K562 (cell line): ENCODE measurements around the gene LOXL4. TPM values are rescaled to one million over a fixed set of nuclear protein-coding genes. Genes with fewer than 3 reads are reported as not detected.

Experiments used
- ATAC-seq: fragments of 200-7000 bp; cut with Tn5 transposase; 3 replicates; pipeline ENCODE4 v1.9.1; 2020; ENCODE audit warnings: moderate library complexity
- BruUV-seq: library from RNA; stranded (reverse); fragments of 400-500 nt; replicated peaks from 2 replicates; lab custom pipeline; 2021; lab: Mats Ljungman, UMichigan
- CTCF ChIA-PET: fragments of 300-600 bp; formaldehyde crosslinking; extraction: SDS; loops from one replicate; lab custom pipeline; 2021; ENCODE audit warnings: low intra/inter-chr PET ratio; lab: Yijun Ruan, JAX
- POLR2A ChIA-PET: fragments of 300-600, 350-650 bp; sonication (Branson Sonifier 250); formaldehyde crosslinking; extraction: SDS; loops from one replicate; lab custom pipeline; 2021; ENCODE audit warnings: antibody characterized with exemption, inconsistent platforms; lab: Yijun Ruan, JAX
- DNase-seq, 4 experiments: peaks; one replicate each; pipeline versions ENCODE4 v3.0.0 to v3.0.0-alpha.2; 2011 to 2018; ENCODE audit warnings: low spot score in 3 of 4, mixed read lengths in 3 of 4; ENCODE audit errors: extremely low read depth in 1 of 4
- FAIRE-seq: peaks from 2 replicates; lab custom pipeline; 2011; peaks lifted over from hg19 to GRCh38; lab: Jason Lieb, UNC
- H2AFZ ChIP-seq: 2 replicates; pipeline ENCODE4 v1.6.0; 2011; ENCODE audit warnings: low read depth, low read length, control low read depth, inconsistent platforms
- H3K27ac ChIP-seq: fragments of 200-600 bp; 3 replicates; pipeline ENCODE4 v1.8.0; 2011; ENCODE audit warnings: low read depth, mild to moderate bottlenecking, control low read depth, inconsistent platforms, low read length, moderate library complexity, mixed read lengths; ENCODE audit errors: extremely low read depth
- H3K27me3 ChIP-seq, 2 experiments: fragments of 300-600 bp in 1 of 2; 2 replicates in 1 of 2; 3 replicates in 1 of 2; pipeline versions ENCODE4 v1.6.0 to v1.8.0; 2011; ENCODE audit warnings: inconsistent platforms in 2 of 2, low read length in 2 of 2, mild to moderate bottlenecking in 1 of 2, mixed read lengths in 1 of 2, moderate library complexity in 1 of 2; ENCODE audit not compliant: control insufficient read depth in 2 of 2, insufficient read depth in 2 of 2
- H3K36me3 ChIP-seq: fragments of 300-600 bp; 3 replicates; pipeline ENCODE4 v1.8.0; 2011; ENCODE audit warnings: mild to moderate bottlenecking, low read length, inconsistent platforms; ENCODE audit not compliant: control insufficient read depth, insufficient read depth
- H3K4me1 ChIP-seq, 2 experiments: fragments of 200-600 bp in 1 of 2; replicated peaks in 1 of 2; 2 replicates in 1 of 2; 3 replicates in 1 of 2; pipeline versions ENCODE4 v1.5.1 to v1.8.0; 2011; ENCODE audit warnings: inconsistent platforms in 2 of 2, low read length in 2 of 2, mild to moderate bottlenecking in 1 of 2, mixed read lengths in 1 of 2, moderate library complexity in 1 of 2; ENCODE audit not compliant: control insufficient read depth in 2 of 2, insufficient read depth in 2 of 2
- H3K4me2 ChIP-seq: 2 replicates; pipeline ENCODE4 v1.6.1; 2011; ENCODE audit warnings: low read length, control low read depth, inconsistent platforms, mixed read lengths; ENCODE audit not compliant: insufficient read depth
- H3K4me3 ChIP-seq: fragments of 200-600 bp; sonication (generic), shearing (Covaris generic); 2 replicates; pipeline ENCODE4 v1.5.1; 2016; ENCODE audit warnings: control low read depth, inconsistent platforms
- H3K79me2 ChIP-seq: fragments of 200-600 bp; 3 replicates; pipeline ENCODE4 v1.8.0; 2011; ENCODE audit warnings: low read length, inconsistent platforms; ENCODE audit not compliant: control insufficient read depth, insufficient read depth
- H3K9ac ChIP-seq, 2 experiments: 2 replicates each; pipeline versions ENCODE4 v1.6.0 to v1.6.1; 2011; ENCODE audit warnings: low read depth in 2 of 2, low read length in 2 of 2, control low read depth in 1 of 2, inconsistent platforms in 1 of 2, mild to moderate bottlenecking in 1 of 2, mixed read lengths in 1 of 2; ENCODE audit not compliant: insufficient read depth in 1 of 2
- H3K9me1 ChIP-seq: one replicate; pipeline ENCODE4 v1.6.0; 2011; ENCODE audit warnings: inconsistent platforms, mild to moderate bottlenecking, low read length, moderate library complexity; ENCODE audit not compliant: control insufficient read depth, insufficient read depth
- H3K9me3 ChIP-seq: replicated peaks from 2 replicates; pipeline ENCODE4 v1.5.1; 2011; ENCODE audit warnings: low read depth, low read length, inconsistent platforms; ENCODE audit not compliant: control insufficient read depth, insufficient read depth
- H4K20me1 ChIP-seq: replicated peaks from 2 replicates; pipeline ENCODE4 v1.6.1; 2011; ENCODE audit warnings: low read length, inconsistent platforms, mixed read lengths; ENCODE audit not compliant: control insufficient read depth, insufficient read depth
- CAMTA2 ChIP-seq: fragments of 250-450 bp; sonication (Bioruptor Pico); conservative IDR thresholded peaks from 2 replicates; pipeline ENCODE4 v1.5.1; 2022
- ERF ChIP-seq: fragments of 450-650 bp; formaldehyde crosslinking; IDR thresholded peaks from 2 replicates; pipeline ENCODE4 v1.4.0; 2020; ENCODE audit warnings: mild to moderate bottlenecking, mixed read lengths
- HINFP ChIP-seq: fragments of 450-650 bp; conservative IDR thresholded peaks from 2 replicates; pipeline ENCODE4 v1.6.1; 2016; ENCODE audit warnings: missing genetic modification characterization, low read depth, mild to moderate bottlenecking, control low read depth, missing compliant biosample characterization
- MAFF ChIP-seq: IDR thresholded peaks from 2 replicates; pipeline ENCODE4 v1.6.1; 2012; ENCODE audit warnings: low read length, improper control_type of control experiment
- MITF ChIP-seq: IDR thresholded peaks from 2 replicates; pipeline ENCODE4 v1.6.1; 2014; ENCODE audit warnings: antibody characterized with exemption
- POLR2G ChIP-seq: fragments of 200-400 bp; formaldehyde crosslinking; IDR thresholded peaks from 2 replicates; pipeline ENCODE4 v1.6.1; 2017; ENCODE audit warnings: low read depth, mild to moderate bottlenecking, antibody characterized with exemption, low read length, moderate library complexity
- SRSF9 ChIP-seq: fragments of 200-400 bp; formaldehyde crosslinking; IDR thresholded peaks from 2 replicates; pipeline ENCODE4 v1.6.1; 2017; ENCODE audit warnings: low read depth, low read length, borderline replicate concordance
- TGIF2 ChIP-seq: sonication (generic); formaldehyde crosslinking; IDR thresholded peaks from 2 replicates; pipeline ENCODE4 v1.8.1; 2022; ENCODE audit warnings: mild to moderate bottlenecking, missing genetic modification reagents, moderate library complexity
- ZC3H4 ChIP-seq: sonication (generic); formaldehyde crosslinking; IDR thresholded peaks from 2 replicates; pipeline ENCODE4 v1.9.0; 2021; ENCODE audit warnings: missing genetic modification reagents, borderline replicate concordance
- ZNF830 ChIP-seq: fragments of 250-450 bp; sonication (Bioruptor Pico); IDR thresholded peaks from 2 replicates; pipeline ENCODE4 v1.5.0; 2021; ENCODE audit warnings: mild to moderate bottlenecking
- WGBS: fragments of 100-300 bp; shearing (Covaris generic); methylation state at CpG from one replicate; pipeline ENCODE4 v1.1.6; 2016; ENCODE audit warnings: low coverage, mixed read lengths; ENCODE audit not compliant: insufficient coverage; ENCODE audit errors: missing lambda C conversion rate; 5-methylcytosine and 5-hydroxymethylcytosine counted together
- in situ Hi-C: fragments of 300-500 bp; cut with MboI; formaldehyde crosslinking; loops from 4 replicates; pipeline ENCODE4 v1.15.0; 2018; ENCODE audit warnings: inconsistent platforms, mixed read lengths
- intact Hi-C: fragments of 100-400 bp; cut with micrococcal nuclease; formaldehyde crosslinking; loops from 2 replicates; pipeline ENCODE4 v1.14.2; 2022
- polyA plus RNA-seq, 8 experiments: library from polyadenylated mRNA; depleted of rRNA in 4 of 8; stranded (reverse) in 5 of 8; unstranded in 3 of 8; fragments of >200 nt; fragmentation: Nextera tagmentation in 2 of 8; fragmentation: Illumina TruSeq in 1 of 8; extraction: Ambion mirVana in 2 of 8; extraction: Trizol in 1 of 8; gene quantifications; 2 replicates each; pipeline versions ENCODE4 v1.2.1 to v1.2.3, GENCODE V29; 2011 to 2014; ENCODE audit warnings: inconsistent platforms in 1 of 8, missing spikeins in 1 of 8
- total RNA-seq, 7 experiments: library from RNA; depleted of rRNA in 6 of 7; stranded (reverse); fragments of >200 nt in 6 of 7; fragmentation: Illumina TruSeq in 2 of 7; extraction: Trizol in 2 of 7; gene quantifications; 2 replicates each; pipeline versions ENCODE4 v1.2.1 to v1.2.3, GENCODE V29; 2011 to 2021; ENCODE audit warnings: low replicate concordance in 1 of 7
- TF ChIP-seq, protein P1 (sequence below): fragments of 250-450 bp; sonication (Bioruptor Pico); IDR thresholded peaks from 2 replicates; pipeline ENCODE4 v1.4.0; 2020; ENCODE audit warnings: mild to moderate bottlenecking
- TF ChIP-seq, protein P2 (sequence below): fragments of 200-800 bp; sonication (Bioruptor generic); IDR thresholded peaks from 2 replicates; pipeline ENCODE4 v1.6.1; 2017; ENCODE audit warnings: missing genetic modification characterization, missing compliant biosample characterization
- TF ChIP-seq, protein P3 (sequence below): conservative IDR thresholded peaks from 2 replicates; pipeline ENCODE4 v1.6.1; 2011; ENCODE audit warnings: low read depth, mild to moderate bottlenecking, low read length; ENCODE audit not compliant: control insufficient read depth

LOXL4 gene
- total and polyA plus RNA-seq, 9 of the 15 experiments (the other 6 are each of a cell fraction or from before 2014, with no cell fraction given) = 0.03 to 0.35 (median 0.05) TPM; not detected in 3

- Histone ChIP-seq H3K9ac (no peak overlapping the region), H3K79me2 (no peaks in the 10 kb centered on the region), H3K27ac (no peak overlapping the region), H3K4me3 (no peak overlapping the region), H3K9me3 (no peaks in the 10 kb centered on the region), H3K9me1 (no peaks in the 10 kb centered on the region), H3K27me3 (peaks cover 2 to 46% of the 10 kb centered on the region in 2 experiments; a peak in 4 of 5 replicates), H3K36me3 (no peaks in the 10 kb centered on the region), H2AFZ (no peak overlapping the region), H3K4me1 (peaks cover 2 to 17% of the 10 kb centered on the region in 2 experiments; a peak in 3 of 5 replicates), H4K20me1 (no peaks in the 10 kb centered on the region), H3K4me2 (no peak overlapping the region)
- ATAC-seq = no peak
- in situ Hi-C loops (no loop called here), intact Hi-C loops (no loop called here)
- DNase-seq = no peak
- FAIRE-seq = no peak
- WGBS = 2% methylated on average over 8 of the region's 10 CpGs
- POLR2A ChIA-PET = interaction anchor here (0.6 kb wide), 1 partner anchor 41 kb away, joined by 3 read pairs; no protein-coding TSS in a partner anchor
- TF ChIP-seq ERF (no peak), TGIF2 (no peak), SRSF9 (no peak), POLR2G (no peak), ZC3H4 (CRISPR knock-in tag) (no peak), ZNF830 (no peak), MITF (no peak), MAFF (no peak), CAMTA2 (CRISPR knock-in tag) (no peak), HINFP (tag) (no peak)
- TF ChIP-seq, protein P1, sequence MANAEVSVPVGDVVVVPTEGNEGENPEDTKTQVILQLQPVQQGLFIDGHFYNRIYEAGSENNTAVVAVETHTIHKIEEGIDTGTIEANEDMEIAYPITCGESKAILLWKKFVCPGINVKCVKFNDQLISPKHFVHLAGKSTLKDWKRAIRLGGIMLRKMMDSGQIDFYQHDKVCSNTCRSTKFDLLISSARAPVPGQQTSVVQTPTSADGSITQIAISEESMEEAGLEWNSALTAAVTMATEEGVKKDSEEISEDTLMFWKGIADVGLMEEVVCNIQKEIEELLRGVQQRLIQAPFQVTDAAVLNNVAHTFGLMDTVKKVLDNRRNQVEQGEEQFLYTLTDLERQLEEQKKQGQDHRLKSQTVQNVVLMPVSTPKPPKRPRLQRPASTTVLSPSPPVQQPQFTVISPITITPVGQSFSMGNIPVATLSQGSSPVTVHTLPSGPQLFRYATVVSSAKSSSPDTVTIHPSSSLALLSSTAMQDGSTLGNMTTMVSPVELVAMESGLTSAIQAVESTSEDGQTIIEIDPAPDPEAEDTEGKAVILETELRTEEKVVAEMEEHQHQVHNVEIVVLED (CRISPR knock-in tag) = no peak
- TF ChIP-seq, protein P2, sequence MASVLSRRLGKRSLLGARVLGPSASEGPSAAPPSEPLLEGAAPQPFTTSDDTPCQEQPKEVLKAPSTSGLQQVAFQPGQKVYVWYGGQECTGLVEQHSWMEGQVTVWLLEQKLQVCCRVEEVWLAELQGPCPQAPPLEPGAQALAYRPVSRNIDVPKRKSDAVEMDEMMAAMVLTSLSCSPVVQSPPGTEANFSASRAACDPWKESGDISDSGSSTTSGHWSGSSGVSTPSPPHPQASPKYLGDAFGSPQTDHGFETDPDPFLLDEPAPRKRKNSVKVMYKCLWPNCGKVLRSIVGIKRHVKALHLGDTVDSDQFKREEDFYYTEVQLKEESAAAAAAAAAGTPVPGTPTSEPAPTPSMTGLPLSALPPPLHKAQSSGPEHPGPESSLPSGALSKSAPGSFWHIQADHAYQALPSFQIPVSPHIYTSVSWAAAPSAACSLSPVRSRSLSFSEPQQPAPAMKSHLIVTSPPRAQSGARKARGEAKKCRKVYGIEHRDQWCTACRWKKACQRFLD = no peak
- TF ChIP-seq, protein P3, sequence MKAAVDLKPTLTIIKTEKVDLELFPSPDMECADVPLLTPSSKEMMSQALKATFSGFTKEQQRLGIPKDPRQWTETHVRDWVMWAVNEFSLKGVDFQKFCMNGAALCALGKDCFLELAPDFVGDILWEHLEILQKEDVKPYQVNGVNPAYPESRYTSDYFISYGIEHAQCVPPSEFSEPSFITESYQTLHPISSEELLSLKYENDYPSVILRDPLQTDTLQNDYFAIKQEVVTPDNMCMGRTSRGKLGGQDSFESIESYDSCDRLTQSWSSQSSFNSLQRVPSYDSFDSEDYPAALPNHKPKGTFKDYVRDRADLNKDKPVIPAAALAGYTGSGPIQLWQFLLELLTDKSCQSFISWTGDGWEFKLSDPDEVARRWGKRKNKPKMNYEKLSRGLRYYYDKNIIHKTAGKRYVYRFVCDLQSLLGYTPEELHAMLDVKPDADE = no peak
- CTCF ChIA-PET = no interaction called here
- no TSS peak for BruUV-seq
These were observed 4.7 kb upstream of the LOXL4 start for GRCh38 chr10:98272656-98273055.
